Neural progenitor cell (in vitro differentiated cells): ENCODE data around the gene STKLD1. TPM values are rescaled to one million over a fixed set of nuclear protein-coding genes. Genes with fewer than 3 reads are reported as not detected.

ENCODE experiments used
- DNase-seq: peaks from one replicate; pipeline ENCODE4 v3.0.0-alpha.2; 2016; ENCODE audit warnings: low spot score
- H2AFZ ChIP-seq: fragments of 200-600 bp; sonication (generic); replicated peaks from 2 replicates; pipeline ENCODE4 v1.6.1; 2016; ENCODE audit warnings: antibody characterized with exemption
- H3F3A ChIP-seq: fragments of 200-600 bp; sonication (generic); 2 replicates; pipeline ENCODE4 v1.6.1; 2016; ENCODE audit warnings: antibody characterized with exemption, low read depth
- H3K27ac ChIP-seq: fragments of 200-600 bp; sonication (generic); 2 replicates; pipeline ENCODE4 v1.5.1; 2016; ENCODE audit warnings: mild to moderate bottlenecking
- H3K27me3 ChIP-seq: fragments of 200-600 bp; sonication (generic); 2 replicates; pipeline ENCODE4 v1.6.1; 2016; ENCODE audit warnings: mild to moderate bottlenecking, moderate library complexity
- H3K36me3 ChIP-seq: fragments of 200-600 bp; sonication (generic); 2 replicates; pipeline ENCODE4 v1.5.1; 2016
- H3K4me1 ChIP-seq: fragments of 200-600 bp; sonication (generic); 2 replicates; pipeline ENCODE4 v1.6.1; 2016; ENCODE audit warnings: mixed run types
- H3K4me2 ChIP-seq: fragments of 200-600 bp; sonication (generic); 2 replicates; pipeline ENCODE4 v1.6.1; 2016
- H3K4me3 ChIP-seq: fragments of 200-600 bp; sonication (generic); 2 replicates; pipeline ENCODE4 v1.5.1; 2016
- H3K79me2 ChIP-seq: fragments of 200-600 bp; sonication (generic); 2 replicates; pipeline ENCODE4 v1.6.1; 2016; ENCODE audit warnings: low read depth
- H3K9ac ChIP-seq: fragments of 200-600 bp; sonication (generic); 2 replicates; pipeline ENCODE4 v1.6.1; 2016
- H3K9me3 ChIP-seq: fragments of 200-600 bp; sonication (generic); 2 replicates; pipeline ENCODE4 v1.5.1; 2016; ENCODE audit warnings: low read depth
- H4K20me1 ChIP-seq: fragments of 200-600 bp; sonication (generic); 2 replicates; pipeline ENCODE4 v1.6.1; 2016; ENCODE audit warnings: low read depth
- H3K27ac Mint-ChIP-seq: 3 replicates; pipeline ENCODE4 v1.8.0; 2021; ENCODE audit warnings: mixed read lengths
- H3K27me3 Mint-ChIP-seq: 2 replicates; pipeline ENCODE4 v1.8.0; 2022; ENCODE audit warnings: low read depth, mild to moderate bottlenecking, inconsistent platforms, moderate library complexity, mixed read lengths; ENCODE audit not compliant: insufficient read depth
- H3K36me3 Mint-ChIP-seq: 3 replicates; pipeline ENCODE4 v1.8.0; 2021; ENCODE audit warnings: mixed read lengths
- H3K4me1 Mint-ChIP-seq: 3 replicates; pipeline ENCODE4 v1.8.0; 2021; ENCODE audit warnings: mixed read lengths
- H3K4me3 Mint-ChIP-seq: 3 replicates; pipeline ENCODE4 v1.8.0; 2021; ENCODE audit warnings: mild to moderate bottlenecking, moderate library complexity, mixed read lengths
- H3K9me3 Mint-ChIP-seq: 3 replicates; pipeline ENCODE4 v1.8.0; 2020; ENCODE audit warnings: mixed read lengths
- EZH2 ChIP-seq: fragments of 200-600 bp; sonication (generic); IDR thresholded peaks from 2 replicates; pipeline ENCODE4 v1.6.1; 2017; ENCODE audit warnings: antibody characterized with exemption, mild to moderate bottlenecking, moderate library complexity
- EZH2phosphoT487 ChIP-seq: fragments of 200-600 bp; sonication (generic); IDR thresholded peaks from 2 replicates; pipeline ENCODE4 v1.6.1; 2017; ENCODE audit warnings: antibody characterized with exemption
- total RNA-seq: library from RNA; depleted of rRNA; stranded (reverse); fragments of >200 nt; gene quantifications from 2 replicates; pipeline ENCODE4 v1.2.3, GENCODE V29; 2015; ENCODE audit warnings: low replicate concordance
- TF ChIP-seq, protein P1 (sequence below): fragments of 200-600 bp; sonication (generic); IDR thresholded peaks from 2 replicates; pipeline ENCODE4 v1.5.1; 2017; ENCODE audit warnings: antibody characterized with exemption, mild to moderate bottlenecking

Gene STKLD1
- total RNA-seq, 1 donor from 2014 or later, result 0.58 TPM

GRCh38 chr9:133427658-133428348 is 51.6 kb downstream of the STKLD1 start:
- Mint-ChIP-seq H3K27me3 (peaks cover 22% of the 10 kb centered on the region), H3K36me3 (no peaks in the 10 kb centered on the region), H3K27ac (no peak overlapping the region), H3K4me1 (peaks cover 12% of the 10 kb centered on the region), H3K9me3 (no peaks in the 10 kb centered on the region), H3K4me3 (peak overlapping the region; percentile 81)
- no peak for DNase-seq
- H4K20me1 ChIP-seq, result no peaks in the 10 kb centered on the region
- no peaks in the 10 kb centered on the region for H3K36me3 ChIP-seq
- H3K9ac ChIP-seq, result no peak overlapping the region
- H3K27me3 ChIP-seq, result peaks cover 36% of the 10 kb centered on the region
- H2AFZ ChIP-seq, result peak overlapping the region; percentile 58
- peak overlapping the region; percentile 73 for H3K4me2 ChIP-seq
- H3K4me3 ChIP-seq, result peak overlapping the region; percentile 42
- peaks cover 15% of the 10 kb centered on the region for H3F3A ChIP-seq
- H3K9me3 ChIP-seq, result no peaks in the 10 kb centered on the region
- H3K4me1 ChIP-seq, result no peaks in the 10 kb centered on the region
- TF ChIP-seq EZH2, result no peak
- no peak for TF ChIP-seq EZH2phosphoT487
- TF ChIP-seq, protein P1, sequence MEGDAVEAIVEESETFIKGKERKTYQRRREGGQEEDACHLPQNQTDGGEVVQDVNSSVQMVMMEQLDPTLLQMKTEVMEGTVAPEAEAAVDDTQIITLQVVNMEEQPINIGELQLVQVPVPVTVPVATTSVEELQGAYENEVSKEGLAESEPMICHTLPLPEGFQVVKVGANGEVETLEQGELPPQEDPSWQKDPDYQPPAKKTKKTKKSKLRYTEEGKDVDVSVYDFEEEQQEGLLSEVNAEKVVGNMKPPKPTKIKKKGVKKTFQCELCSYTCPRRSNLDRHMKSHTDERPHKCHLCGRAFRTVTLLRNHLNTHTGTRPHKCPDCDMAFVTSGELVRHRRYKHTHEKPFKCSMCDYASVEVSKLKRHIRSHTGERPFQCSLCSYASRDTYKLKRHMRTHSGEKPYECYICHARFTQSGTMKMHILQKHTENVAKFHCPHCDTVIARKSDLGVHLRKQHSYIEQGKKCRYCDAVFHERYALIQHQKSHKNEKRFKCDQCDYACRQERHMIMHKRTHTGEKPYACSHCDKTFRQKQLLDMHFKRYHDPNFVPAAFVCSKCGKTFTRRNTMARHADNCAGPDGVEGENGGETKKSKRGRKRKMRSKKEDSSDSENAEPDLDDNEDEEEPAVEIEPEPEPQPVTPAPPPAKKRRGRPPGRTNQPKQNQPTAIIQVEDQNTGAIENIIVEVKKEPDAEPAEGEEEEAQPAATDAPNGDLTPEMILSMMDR, result no peak
- no peaks in the 10 kb centered on the region for H3K79me2 ChIP-seq
- no peak overlapping the region for H3K27ac ChIP-seq

DNA sequence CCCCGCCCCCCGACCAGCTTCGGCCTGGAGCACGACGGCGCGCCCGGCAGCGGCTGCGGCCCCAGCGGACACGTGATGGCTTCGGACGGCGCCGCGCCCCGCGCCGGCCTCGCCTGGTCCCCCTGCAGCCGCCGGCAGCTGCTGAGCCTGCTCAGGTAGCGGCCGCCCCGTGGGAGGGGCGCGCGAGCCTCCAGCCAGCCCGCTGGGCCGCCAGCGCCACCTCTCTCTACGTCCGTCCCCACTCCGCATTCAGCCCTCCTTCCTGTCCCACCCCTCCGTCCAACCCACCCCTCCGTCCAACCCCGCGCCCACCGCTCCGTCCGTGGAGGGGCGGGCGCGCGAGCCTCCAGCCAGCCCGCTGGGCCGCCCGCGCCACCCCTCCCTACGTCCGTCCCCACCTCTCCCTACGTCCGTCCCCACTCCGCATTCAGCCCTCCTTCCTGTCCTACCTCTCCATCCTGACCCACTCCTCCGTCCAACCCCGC is 52.5 kb downstream of the STKLD1 start:
- Histone ChIP-seq H2AFZ (no peak overlapping the region), H4K20me1 (no peaks in the 10 kb centered on the region), H3K9me3 (no peaks in the 10 kb centered on the region), H3K27me3 (peaks cover 36% of the 10 kb centered on the region), H3K79me2 (no peaks in the 10 kb centered on the region), H3K4me3 (peak overlapping the region; percentile 42), H3K36me3 (no peaks in the 10 kb centered on the region), H3K4me1 (no peaks in the 10 kb centered on the region), H3K4me2 (peak overlapping the region; percentile 73), H3K9ac (no peak overlapping the region), H3F3A (peaks cover 15% of the 10 kb centered on the region), H3K27ac (no peak overlapping the region)
- Mint-ChIP-seq H3K27me3 (peaks cover 22% of the 10 kb centered on the region), H3K27ac (no peak overlapping the region), H3K9me3 (no peaks in the 10 kb centered on the region), H3K4me1 (peaks cover 12% of the 10 kb centered on the region), H3K36me3 (no peaks in the 10 kb centered on the region), H3K4me3 (no peak overlapping the region)
- peak; percentile 87 for DNase-seq
- TF ChIP-seq EZH2, result no peak
- TF ChIP-seq EZH2phosphoT487, result no peak
- TF ChIP-seq, protein P1, result no peak

GRCh38 chr9:133429214-133429613 is 53.0 kb downstream of the STKLD1 start:
- peak overlapping the region; percentile 83 for H2AFZ ChIP-seq
- Mint-ChIP-seq H3K9me3 (no peaks in the 10 kb centered on the region), H3K4me3 (no peak overlapping the region), H3K27ac (no peak overlapping the region), H3K4me1 (peaks cover 12% of the 10 kb centered on the region), H3K36me3 (no peaks in the 10 kb centered on the region), H3K27me3 (peaks cover 22% of the 10 kb centered on the region)
- no peaks in the 10 kb centered on the region for H3K79me2 ChIP-seq
- H3K9ac ChIP-seq, result no peak overlapping the region
- H4K20me1 ChIP-seq, result no peaks in the 10 kb centered on the region
- peak overlapping the region; percentile 42 for H3K4me3 ChIP-seq
- H3K36me3 ChIP-seq, result no peaks in the 10 kb centered on the region
- peaks cover 36% of the 10 kb centered on the region for H3K27me3 ChIP-seq
- H3K4me1 ChIP-seq, result no peaks in the 10 kb centered on the region
- no peak overlapping the region for H3K27ac ChIP-seq
- TF ChIP-seq EZH2phosphoT487 (no peak), EZH2 (no peak)
- TF ChIP-seq, protein P1, result no peak
- H3K9me3 ChIP-seq, result no peaks in the 10 kb centered on the region
- H3F3A ChIP-seq, result peaks cover 15% of the 10 kb centered on the region
- H3K4me2 ChIP-seq, result peak overlapping the region; percentile 73
- peak; percentile 46 for DNase-seq
